ENCODE results near the gene TRPM2. TPM values are rescaled to one million over a fixed set of nuclear protein-coding genes. Genes with fewer than 3 reads are reported as not detected.

Gene TRPM2
- total and polyA plus RNA-seq, 4 experiments from 2014 or later = 0.37 to 1.7 (median 1.3) TPM; not detected in 1

DNA sequence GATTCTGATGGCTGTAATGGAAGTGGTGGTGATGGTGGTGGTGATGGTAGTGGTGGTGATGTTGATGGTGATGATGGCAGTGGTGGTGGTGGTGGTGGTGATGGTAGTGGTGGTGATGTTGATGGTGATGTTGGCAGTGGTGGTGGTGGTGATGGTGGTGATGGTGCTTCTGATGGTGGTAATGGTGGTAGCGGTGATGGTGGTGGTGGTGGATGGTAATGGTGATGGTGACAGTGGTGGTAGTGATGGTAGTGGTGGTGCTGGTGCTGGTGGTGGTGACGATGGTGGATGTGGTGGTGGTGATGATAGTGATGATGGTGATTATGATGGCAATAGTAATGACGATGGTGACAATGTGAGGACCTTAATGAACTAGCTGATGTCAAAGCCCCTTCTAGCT, 66.3 kb downstream of the TRPM2 start:
- Histone ChIP-seq H3K4me3 (ENCODE audit: low read length in 2 of 2) (no peak overlapping the region), H3K4me1 (ENCODE audit: insufficient read depth, low read length) (no peaks in the 10 kb centered on the region), H3K9me3 (ENCODE audit: control insufficient read depth in 1 of 2, low read length in 2 of 2) (no peaks in the 10 kb centered on the region), H3K36me3 (ENCODE audit: insufficient read depth, low read length) (no peaks in the 10 kb centered on the region), H3K27ac (ENCODE audit: low read depth, low read length) (no peak overlapping the region), H3K27me3 (ENCODE audit: insufficient read depth, low read length) (no peaks in the 10 kb centered on the region)
- DNase-seq = no peak
- H3K27me3 Mint-ChIP-seq = peaks cover 0 to 1% of the 10 kb centered on the region in 2 donors
- peaks cover 0 to 4% (median 0%) of the 10 kb centered on the region in 8 donors for H3K9me3 Mint-ChIP-seq
- ChIA-PET POLR2A (ENCODE audit: partially characterized antibody) (no interaction called here), CTCF (ENCODE audit: partially characterized antibody) (no interaction called here)
- peaks cover 0 to 6% of the 10 kb centered on the region in 2 donors for H3K36me3 Mint-ChIP-seq
- no peak overlapping the region for H3K27ac Mint-ChIP-seq
- H3K4me1 Mint-ChIP-seq = peaks cover 0 to 2% (median under 1%) of the 10 kb centered on the region in 4 donors
- no peak overlapping the region for H3K4me3 Mint-ChIP-seq
- intact Hi-C loops (cut with micrococcal nuclease) = no loop called here

DNA sequence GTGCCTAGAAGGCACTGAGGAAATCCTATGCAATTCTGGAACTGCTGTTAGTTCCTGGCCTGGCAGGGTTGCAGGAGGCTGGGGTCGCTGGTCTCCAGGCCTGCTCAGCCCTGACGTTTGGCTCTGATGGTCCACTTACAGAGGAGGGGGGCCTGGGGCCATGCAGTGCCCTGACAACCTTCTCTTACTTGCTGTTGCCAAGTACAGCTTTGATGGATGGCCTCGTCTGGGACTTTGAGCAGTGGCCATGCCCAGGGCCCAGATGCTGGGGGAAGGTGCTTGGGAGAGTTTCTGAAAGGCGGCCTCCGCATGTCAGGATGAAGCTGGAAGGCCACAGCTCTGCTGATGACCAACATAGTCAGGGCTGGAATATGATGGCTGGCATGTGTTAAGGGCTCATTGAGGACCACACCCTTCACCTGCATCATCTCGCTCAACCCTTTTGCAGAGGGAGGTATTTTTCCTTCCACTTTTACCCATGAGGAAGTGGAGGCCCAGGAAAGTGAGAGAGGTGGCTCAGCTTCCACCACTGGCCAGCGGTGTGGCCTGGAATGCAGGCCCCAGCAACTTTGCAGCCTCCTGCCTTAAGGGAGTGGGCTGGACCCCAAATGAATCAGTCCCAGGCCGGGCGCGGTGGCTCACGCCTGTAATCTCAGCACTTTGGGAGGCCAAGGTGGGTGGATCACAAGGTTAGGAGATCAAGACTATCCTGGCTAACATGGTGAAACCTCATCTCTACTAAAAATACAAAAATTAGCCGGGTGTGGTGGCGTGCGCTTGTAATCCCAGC, 67.2 kb downstream of the TRPM2 start:
- intact Hi-C loops (cut with micrococcal nuclease) = no loop called here
- no peaks in the 10 kb centered on the region for H3K9me3 ChIP-seq (ENCODE audit: control insufficient read depth in 1 of 2, low read length in 2 of 2)
- no peak overlapping the region for H3K4me3 Mint-ChIP-seq
- no peaks in the 10 kb centered on the region for H3K27me3 ChIP-seq (ENCODE audit: insufficient read depth, low read length)
- peaks cover 0 to 2% (median under 1%) of the 10 kb centered on the region in 4 donors for H3K4me1 Mint-ChIP-seq
- no peak overlapping the region for H3K27ac ChIP-seq (ENCODE audit: low read depth, low read length)
- H3K4me3 ChIP-seq (ENCODE audit: low read length in 2 of 2) = no peak overlapping the region
- no peaks in the 10 kb centered on the region for H3K4me1 ChIP-seq (ENCODE audit: insufficient read depth, low read length)
- H3K36me3 Mint-ChIP-seq = peaks cover 0 to 6% of the 10 kb centered on the region in 2 donors
- H3K36me3 ChIP-seq (ENCODE audit: insufficient read depth, low read length) = no peaks in the 10 kb centered on the region
- peak overlapping the region in 1 of 7 donors; percentile 6 for H3K27ac Mint-ChIP-seq
- H3K9me3 Mint-ChIP-seq = peaks cover 0 to 4% (median 0%) of the 10 kb centered on the region in 8 donors
- no peak for DNase-seq
- POLR2A ChIA-PET (ENCODE audit: partially characterized antibody) = no interaction called here
- H3K27me3 Mint-ChIP-seq = no peaks in the 10 kb centered on the region
- CTCF ChIA-PET (ENCODE audit: partially characterized antibody) = no interaction called here

DNA sequence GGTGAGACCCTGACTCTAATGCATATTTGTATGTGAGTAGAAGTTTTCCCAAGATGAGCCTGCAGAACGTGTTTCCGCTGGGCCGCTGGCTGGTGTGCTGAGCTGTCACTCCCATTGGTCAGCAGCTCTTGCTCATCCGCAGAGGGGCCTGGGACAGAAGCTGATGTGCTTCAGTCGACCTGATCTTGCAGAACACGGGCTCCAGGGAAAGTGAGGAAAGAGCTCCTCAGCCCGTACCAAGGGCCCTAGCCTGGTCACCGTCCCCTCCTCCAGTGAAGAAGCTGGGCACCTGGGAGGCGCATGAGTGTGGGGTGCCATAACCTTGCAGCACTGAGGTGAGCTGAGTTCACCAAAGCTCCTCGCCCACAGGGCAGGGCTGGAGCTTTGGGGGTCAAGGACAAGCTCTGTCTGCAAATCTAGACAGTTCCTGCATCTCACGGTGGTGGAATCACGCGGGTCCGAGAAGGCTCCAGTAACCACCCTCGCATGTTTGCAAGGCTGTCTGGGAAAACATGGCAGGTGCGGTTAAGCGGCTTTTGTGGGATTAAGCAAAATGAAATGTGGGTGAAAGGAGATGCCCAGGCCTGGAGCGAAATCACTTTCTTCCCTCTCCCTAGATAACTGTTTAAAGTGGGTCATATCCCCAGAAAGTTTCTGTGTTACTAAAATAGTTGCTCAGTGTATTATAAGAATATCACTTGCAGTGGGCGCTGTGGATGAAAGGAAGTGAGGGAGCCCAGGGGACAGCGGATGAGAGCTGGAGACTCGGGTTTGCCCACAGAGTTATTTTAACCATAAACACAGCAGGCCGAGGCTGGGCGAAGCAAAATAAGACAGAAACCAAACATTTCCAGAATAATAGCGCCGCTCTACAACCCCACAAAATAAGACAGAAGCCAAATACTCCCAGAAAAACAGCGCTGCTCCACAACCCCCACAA, 68.8 kb downstream of the TRPM2 start:
- POLR2A ChIA-PET (ENCODE audit: partially characterized antibody) = no interaction called here
- Histone ChIP-seq H3K36me3 (ENCODE audit: insufficient read depth, low read length) (no peaks in the 10 kb centered on the region), H3K4me3 (ENCODE audit: low read length in 2 of 2) (no peak overlapping the region), H3K27ac (ENCODE audit: low read depth, low read length) (no peak overlapping the region), H3K27me3 (ENCODE audit: insufficient read depth, low read length) (no peaks in the 10 kb centered on the region), H3K9me3 (ENCODE audit: control insufficient read depth in 1 of 2, low read length in 2 of 2) (no peaks in the 10 kb centered on the region), H3K4me1 (ENCODE audit: insufficient read depth, low read length) (no peaks in the 10 kb centered on the region)
- H3K27ac Mint-ChIP-seq = peak overlapping the region in 1 of 7 donors; percentile 37
- H3K27me3 Mint-ChIP-seq = no peaks in the 10 kb centered on the region
- peaks cover 0 to 4% (median 0%) of the 10 kb centered on the region in 8 donors for H3K9me3 Mint-ChIP-seq
- peaks cover 0 to 2% (median under 1%) of the 10 kb centered on the region in 4 donors for H3K4me1 Mint-ChIP-seq
- CTCF ChIA-PET (ENCODE audit: partially characterized antibody) = no interaction called here
- peaks cover 0 to 6% of the 10 kb centered on the region in 2 donors for H3K36me3 Mint-ChIP-seq
- intact Hi-C loops (cut with micrococcal nuclease) = no loop called here
- no peak overlapping the region for H3K4me3 Mint-ChIP-seq
- no peak for DNase-seq

DNA sequence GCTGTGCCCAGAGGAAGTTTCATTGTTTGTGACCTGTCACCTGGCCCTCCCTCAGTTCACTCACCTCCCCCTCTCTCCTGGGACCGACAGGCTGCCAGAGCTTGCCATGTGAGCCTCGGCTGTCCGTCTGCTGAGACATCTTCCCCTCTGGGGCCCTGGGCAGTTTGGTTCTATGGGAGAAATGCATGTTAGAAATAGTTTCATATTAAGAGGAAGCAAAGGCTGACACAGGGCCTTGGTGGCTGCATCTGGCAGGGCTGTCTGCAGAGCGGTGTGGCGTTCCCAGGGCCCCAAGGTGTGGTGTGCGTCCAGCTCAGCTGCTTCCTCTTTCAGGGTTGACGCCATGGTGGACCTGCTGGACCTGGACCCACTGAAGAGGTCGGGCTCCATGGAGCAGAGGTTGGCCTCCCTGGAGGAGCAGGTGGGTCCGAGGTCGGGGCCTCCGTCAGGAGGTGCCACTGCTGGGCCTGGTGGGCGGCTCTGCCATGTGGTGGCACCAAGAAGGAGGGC, 69.9 kb downstream of the TRPM2 start:
- H3K9me3 ChIP-seq (ENCODE audit: control insufficient read depth in 1 of 2, low read length in 2 of 2) = no peaks in the 10 kb centered on the region
- intact Hi-C loops (cut with micrococcal nuclease) = no loop called here
- H3K27ac Mint-ChIP-seq = no peak overlapping the region
- no peak overlapping the region for H3K4me3 Mint-ChIP-seq
- no peaks in the 10 kb centered on the region for H3K36me3 ChIP-seq (ENCODE audit: insufficient read depth, low read length)
- CTCF ChIA-PET (ENCODE audit: partially characterized antibody) = no interaction called here
- H3K9me3 Mint-ChIP-seq = peaks cover 0 to 4% (median 0%) of the 10 kb centered on the region in 8 donors
- POLR2A ChIA-PET (ENCODE audit: partially characterized antibody) = no interaction called here
- H3K27ac ChIP-seq (ENCODE audit: low read depth, low read length) = no peak overlapping the region
- peaks cover 0 to 6% of the 10 kb centered on the region in 2 donors for H3K36me3 Mint-ChIP-seq
- no peaks in the 10 kb centered on the region for H3K27me3 Mint-ChIP-seq
- no peaks in the 10 kb centered on the region for H3K4me1 ChIP-seq (ENCODE audit: insufficient read depth, low read length)
- peaks cover 0 to 2% (median under 1%) of the 10 kb centered on the region in 4 donors for H3K4me1 Mint-ChIP-seq
- H3K27me3 ChIP-seq (ENCODE audit: insufficient read depth, low read length) = no peaks in the 10 kb centered on the region
- DNase-seq = no peak
- no peak overlapping the region for H3K4me3 ChIP-seq (ENCODE audit: low read length in 2 of 2)

DNA sequence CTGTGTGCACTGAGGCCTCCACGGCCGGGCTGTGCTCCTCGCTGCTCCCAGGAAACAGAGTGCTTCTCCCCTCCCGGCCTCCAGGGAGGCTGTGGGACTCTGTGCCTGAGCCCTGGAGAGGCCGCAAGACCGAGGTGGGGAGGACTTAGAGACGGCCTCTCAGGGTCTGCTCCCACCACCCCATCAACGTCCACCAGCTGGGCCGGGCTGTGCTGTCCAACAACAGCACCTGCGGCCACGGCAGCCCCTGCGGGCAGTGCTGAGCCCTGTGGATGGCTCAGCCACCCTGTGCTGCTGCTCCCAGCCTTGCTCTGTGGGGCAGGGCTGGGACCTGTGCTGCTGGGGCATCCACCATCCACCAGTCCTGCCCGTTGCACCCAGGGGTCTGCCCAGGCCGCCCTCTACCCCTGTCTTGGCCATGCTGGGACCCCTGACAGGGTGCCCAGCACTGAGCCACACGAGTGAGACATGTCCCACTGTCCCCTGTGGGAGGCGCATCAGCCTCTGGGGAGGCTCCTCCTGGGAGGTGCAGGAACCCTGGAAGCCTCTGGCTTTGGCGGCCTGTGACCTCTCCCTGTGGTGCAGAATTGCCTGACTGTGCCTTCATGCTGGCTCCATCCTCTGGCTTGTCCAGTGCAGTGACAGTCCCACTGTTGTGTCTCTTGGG, 70.7 kb downstream of the TRPM2 start:
- Histone ChIP-seq H3K36me3 (ENCODE audit: insufficient read depth, low read length) (no peaks in the 10 kb centered on the region), H3K4me3 (ENCODE audit: low read length in 2 of 2) (no peak overlapping the region), H3K9me3 (ENCODE audit: control insufficient read depth in 1 of 2, low read length in 2 of 2) (no peaks in the 10 kb centered on the region), H3K27ac (ENCODE audit: low read depth, low read length) (no peak overlapping the region), H3K27me3 (ENCODE audit: insufficient read depth, low read length) (no peaks in the 10 kb centered on the region), H3K4me1 (ENCODE audit: insufficient read depth, low read length) (no peaks in the 10 kb centered on the region)
- POLR2A ChIA-PET (ENCODE audit: partially characterized antibody) = no interaction called here
- H3K36me3 Mint-ChIP-seq = peaks cover 0 to 6% of the 10 kb centered on the region in 2 donors
- H3K4me1 Mint-ChIP-seq = peaks cover 0 to 2% (median under 1%) of the 10 kb centered on the region in 4 donors
- no peaks in the 10 kb centered on the region for H3K27me3 Mint-ChIP-seq
- no peak for DNase-seq
- CTCF ChIA-PET (ENCODE audit: partially characterized antibody) = no interaction called here
- H3K9me3 Mint-ChIP-seq = peaks cover 0 to 4% (median 2%) of the 10 kb centered on the region in 8 donors
- intact Hi-C loops (cut with micrococcal nuclease) = no loop called here
- no peak overlapping the region for H3K4me3 Mint-ChIP-seq
- no peak overlapping the region for H3K27ac Mint-ChIP-seq

DNA sequence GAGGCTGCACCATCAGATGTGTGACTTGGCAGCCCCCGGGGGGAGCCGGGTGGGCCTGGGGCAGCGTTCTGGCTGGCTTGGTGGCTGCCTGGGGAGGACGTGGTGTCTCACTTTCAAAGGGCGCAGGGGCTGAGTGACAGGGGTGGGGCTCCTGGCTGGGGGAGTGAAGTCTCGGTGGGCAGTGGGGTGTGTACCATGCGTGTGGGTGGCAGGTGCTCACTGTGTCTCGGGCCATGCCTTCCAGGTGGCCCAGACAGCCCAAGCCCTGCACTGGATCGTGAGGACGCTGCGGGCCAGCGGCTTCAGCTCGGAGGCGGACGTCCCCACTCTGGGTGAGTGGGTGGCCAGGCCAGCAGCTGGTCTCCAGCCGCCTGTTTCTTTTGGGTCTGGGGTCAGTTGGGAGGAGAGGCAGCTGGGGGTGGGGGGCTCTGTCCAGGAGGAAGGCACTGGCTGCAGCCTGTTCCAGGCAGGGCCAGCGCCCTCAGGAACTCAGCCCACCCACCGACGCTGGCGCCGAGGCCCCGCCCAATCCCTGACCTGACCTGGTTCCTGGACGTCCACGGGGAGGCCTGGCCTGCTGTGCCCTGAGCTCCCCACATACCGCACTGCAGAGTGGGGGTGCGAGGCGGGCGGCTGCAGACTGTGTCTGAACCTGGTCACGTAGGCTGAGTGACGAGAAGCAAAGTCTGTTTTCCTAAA, 71.3 kb downstream of the TRPM2 start:
- POLR2A ChIA-PET (ENCODE audit: partially characterized antibody) = no interaction called here

More for the DNA sequence above, 71.3 kb downstream of the TRPM2 start:
- no peak overlapping the region for H3K4me3 Mint-ChIP-seq
- intact Hi-C loops (cut with micrococcal nuclease) = no loop called here
- Histone ChIP-seq H3K27me3 (ENCODE audit: insufficient read depth, low read length) (no peaks in the 10 kb centered on the region), H3K36me3 (ENCODE audit: insufficient read depth, low read length) (no peaks in the 10 kb centered on the region), H3K4me3 (ENCODE audit: low read length in 2 of 2) (no peak overlapping the region), H3K4me1 (ENCODE audit: insufficient read depth, low read length) (no peaks in the 10 kb centered on the region), H3K27ac (ENCODE audit: low read depth, low read length) (no peak overlapping the region), H3K9me3 (ENCODE audit: control insufficient read depth in 1 of 2, low read length in 2 of 2) (peaks cover 0 to 2% of the 10 kb centered on the region in 2 donors)
- H3K4me1 Mint-ChIP-seq = no peaks in the 10 kb centered on the region
- H3K27me3 Mint-ChIP-seq = no peaks in the 10 kb centered on the region
- no peak overlapping the region for H3K27ac Mint-ChIP-seq
- CTCF ChIA-PET (ENCODE audit: partially characterized antibody) = no interaction called here
- peaks cover 0 to 7% (median 3%) of the 10 kb centered on the region in 8 donors for H3K9me3 Mint-ChIP-seq
- no peak for DNase-seq
- H3K36me3 Mint-ChIP-seq = peaks cover 0 to under 1% of the 10 kb centered on the region in 2 donors
